Fibroblast of skin of abdomen (primary cell): Measurements from ENCODE around the gene ATAD3B.
A peak's percentile ranks its signal among the peaks of the same experiment; 100 is the strongest.
"Not testable (repeated sequence)": the region's sequence is repeated elsewhere in the genome, so short reads cannot be mapped to it uniquely, and the experiment has no call there.

ENCODE experiments used
- DNase-seq: peaks from one replicate; pipeline ENCODE4 v3.0.0-alpha.2; 2013

Gene ATAD3B

DNA sequence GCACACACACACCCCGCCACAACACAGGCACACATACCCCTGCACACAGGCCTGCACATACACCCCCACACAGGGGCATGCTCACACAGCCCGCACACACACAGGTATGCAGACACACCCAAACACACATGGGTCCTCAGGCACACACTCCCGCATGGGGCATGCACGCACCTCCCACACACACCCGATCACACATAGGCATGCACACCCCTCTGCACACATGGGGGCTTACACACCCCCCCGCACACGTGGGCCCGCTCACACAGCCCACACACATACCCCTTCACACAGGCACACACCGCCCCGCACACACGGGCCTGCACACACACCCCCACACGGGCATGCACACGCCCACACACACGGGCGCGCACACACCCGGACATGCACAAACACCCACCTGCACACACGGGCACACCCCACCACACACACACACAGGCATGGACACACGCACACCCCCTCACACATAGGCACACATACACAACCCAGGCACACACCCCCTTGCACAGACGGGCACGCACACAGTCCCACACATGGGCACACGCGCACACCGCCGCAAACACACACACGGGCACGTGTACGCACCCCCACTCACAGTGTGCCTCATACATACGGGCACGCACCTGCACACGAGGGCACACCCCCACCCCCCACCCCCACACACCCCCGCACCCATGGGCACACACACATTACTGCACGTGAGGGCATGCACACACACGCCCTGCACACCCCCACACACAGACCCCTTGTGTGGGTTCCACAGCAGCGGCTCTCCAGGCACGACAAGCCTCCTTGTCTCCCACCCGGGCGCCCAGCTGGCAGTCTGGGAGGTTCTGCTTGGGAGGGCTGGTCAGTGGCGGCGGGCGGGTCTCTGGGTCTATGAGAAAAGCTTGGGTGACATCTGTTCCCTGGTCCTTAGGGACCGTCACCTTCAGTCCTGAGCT, 8.3 kb downstream of the ATAD3B start:
- DNase-seq = no peak

DNA sequence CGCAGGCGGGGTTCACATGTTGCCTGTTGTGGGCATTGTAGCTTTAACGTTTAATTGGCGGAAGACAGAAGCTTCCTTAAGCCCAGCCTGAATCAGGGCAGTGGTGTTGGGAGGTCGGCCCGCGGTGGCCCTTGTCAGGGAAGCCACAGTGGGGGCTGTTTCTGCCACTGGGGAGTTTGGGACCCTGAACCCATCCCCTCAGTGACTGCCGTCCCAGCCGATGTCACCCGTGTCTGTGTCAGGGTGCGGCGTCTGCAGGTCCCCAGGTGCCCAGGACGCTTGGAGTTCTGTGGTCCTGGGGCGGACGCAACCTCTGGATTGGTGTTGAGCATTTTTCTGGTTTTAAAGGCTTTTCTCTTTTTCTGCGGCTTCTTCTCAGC, 8.9 kb downstream of the ATAD3B start:
- DNase-seq = not testable (repeated sequence)

DNA sequence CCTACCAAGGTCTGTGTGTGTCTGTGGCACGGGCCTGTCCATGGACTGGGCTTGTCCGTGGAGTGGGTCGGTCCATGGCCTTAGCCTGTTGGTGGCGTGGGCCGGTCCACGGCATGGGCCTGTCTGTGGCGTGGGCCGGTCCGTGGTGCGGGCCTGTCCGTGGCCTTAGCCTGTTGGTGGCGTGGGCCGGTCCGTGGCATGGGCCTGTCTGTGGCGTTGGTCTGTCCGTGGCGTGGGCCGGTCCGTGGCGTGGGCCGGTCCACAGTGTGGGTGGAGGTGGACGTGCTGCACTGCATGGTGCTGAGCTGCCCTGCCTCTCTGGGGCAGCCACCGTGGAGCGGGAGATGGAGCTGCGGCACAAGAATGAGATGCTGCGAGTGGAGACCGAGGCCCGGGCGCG, 10.2 kb downstream of the ATAD3B start:
- DNase-seq = not testable (repeated sequence)

DNA sequence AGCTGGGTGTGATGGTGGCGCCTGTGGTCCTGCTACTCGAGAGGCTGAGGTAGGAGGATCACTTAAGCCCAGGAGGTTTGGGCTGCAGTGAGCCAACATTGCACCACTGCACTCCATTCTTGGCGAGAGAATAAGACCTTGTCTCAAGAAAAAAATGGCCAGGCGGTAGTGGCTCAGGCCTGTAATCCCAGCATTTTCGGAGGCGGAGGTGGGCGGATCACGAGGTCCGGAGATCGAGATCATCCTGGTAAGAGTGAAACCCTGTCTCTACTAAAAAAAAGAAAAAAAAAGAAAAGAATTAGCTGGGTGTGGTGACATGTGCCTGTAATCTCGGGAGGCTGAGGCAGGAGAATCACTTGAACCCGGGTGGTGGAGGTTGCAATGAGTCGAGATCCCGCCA, 11.3 kb downstream of the ATAD3B start:
- no peak for DNase-seq

DNA sequence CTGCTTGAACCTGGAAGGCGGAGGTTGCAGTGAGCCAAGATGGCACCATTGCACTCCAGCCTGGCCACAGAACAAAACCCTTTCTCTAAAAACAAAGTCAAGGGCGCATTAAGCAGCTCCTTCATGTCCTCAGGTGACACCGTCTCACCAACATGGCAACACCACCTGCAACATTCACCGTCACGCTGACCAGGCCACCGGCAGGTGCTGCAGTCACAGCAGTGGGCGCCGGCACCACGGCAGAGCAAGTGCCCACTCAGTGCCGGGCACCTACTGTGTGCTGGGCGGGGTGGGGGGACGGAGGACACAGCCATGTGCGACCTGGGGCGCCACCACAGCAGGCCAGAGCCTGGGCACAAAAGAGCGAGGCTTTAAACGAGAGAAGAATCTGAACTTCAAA, 12.1 kb downstream of the ATAD3B start:
- no peak for DNase-seq

DNA sequence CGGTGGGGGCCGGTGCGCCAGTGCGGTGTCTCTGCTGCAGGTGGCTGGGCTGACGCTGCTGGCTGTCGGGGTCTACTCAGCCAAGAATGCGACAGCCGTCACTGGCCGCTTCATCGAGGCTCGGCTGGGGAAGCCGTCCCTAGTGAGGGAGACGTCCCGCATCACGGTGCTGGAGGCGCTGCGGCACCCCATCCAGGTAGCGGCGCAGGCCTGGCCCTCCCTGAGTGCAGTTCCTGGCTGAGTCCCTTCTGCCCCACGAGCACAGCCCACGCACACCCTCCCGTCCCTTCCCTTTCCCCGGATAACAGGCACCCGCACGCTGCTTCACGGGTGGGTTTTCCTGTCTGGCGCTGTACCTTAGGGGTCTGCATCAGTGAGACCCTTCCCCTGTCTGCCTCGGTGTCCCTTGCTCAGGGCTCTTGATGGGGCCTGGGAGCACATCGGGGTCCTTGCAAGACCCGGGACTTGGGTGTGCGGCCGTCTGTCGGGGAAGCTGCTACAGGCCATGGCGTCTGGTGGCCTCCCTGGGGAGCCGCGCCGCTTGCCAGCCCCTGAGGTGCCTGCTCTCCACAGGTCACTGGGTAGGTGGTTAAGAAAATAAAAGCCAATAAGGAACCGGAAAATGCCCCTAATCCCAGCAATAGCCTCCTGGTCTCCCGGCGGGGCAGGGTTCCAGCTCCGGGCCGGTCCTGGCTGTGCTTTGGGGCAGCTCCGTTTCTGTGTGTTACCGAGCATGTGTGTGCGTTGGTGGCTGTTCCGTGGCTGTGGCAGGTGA, 13.6 kb downstream of the ATAD3B start:
- not testable (repeated sequence) for DNase-seq

DNA sequence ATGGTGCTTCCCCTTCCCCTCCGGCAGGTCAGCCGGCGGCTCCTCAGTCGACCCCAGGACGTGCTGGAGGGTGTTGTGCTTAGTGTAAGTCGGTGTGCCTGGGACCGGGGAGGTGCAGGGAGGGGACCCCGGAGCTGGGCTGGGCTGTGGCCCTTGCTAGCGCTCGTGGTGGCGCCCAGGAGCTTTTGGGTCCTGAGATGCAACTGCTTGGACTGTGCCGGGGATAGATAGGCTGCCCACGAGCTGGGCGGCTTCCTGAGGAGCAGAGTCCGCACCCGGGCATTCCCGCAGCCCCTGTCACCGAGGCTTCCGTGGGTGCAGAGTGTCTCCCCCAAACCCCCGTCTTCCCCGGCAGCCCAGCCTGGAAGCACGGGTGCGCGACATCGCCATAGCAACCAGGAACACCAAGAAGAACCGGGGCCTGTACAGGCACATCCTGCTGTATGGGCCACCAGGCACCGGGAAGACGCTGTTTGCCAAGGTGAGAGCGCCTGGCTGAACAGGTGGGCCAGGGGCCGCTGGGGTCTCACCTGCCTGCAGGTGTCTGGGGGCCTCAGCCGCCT, 14.3 kb downstream of the ATAD3B start:
- DNase-seq = not testable (repeated sequence)

DNA sequence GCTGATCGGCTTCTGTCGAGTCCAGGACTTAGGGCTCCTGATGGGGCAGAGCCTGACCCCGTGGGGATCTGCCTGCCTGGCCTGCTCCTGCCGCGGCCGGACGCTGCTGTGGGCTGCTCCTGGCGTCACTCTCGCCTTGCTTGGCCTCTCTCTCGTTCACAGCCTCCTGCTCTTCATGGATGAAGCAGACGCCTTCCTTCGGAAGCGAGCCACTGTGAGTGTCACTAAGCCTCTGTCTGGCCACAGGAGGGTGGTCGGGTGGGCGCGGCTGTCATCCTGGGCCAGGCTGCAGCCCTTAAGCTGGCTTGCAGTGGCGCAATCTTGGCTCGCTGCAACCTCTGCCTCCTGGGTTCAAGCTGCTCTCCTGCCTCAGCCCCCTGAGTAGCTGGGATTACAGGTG, 16.1 kb downstream of the ATAD3B start:
- DNase-seq = no peak

DNA sequence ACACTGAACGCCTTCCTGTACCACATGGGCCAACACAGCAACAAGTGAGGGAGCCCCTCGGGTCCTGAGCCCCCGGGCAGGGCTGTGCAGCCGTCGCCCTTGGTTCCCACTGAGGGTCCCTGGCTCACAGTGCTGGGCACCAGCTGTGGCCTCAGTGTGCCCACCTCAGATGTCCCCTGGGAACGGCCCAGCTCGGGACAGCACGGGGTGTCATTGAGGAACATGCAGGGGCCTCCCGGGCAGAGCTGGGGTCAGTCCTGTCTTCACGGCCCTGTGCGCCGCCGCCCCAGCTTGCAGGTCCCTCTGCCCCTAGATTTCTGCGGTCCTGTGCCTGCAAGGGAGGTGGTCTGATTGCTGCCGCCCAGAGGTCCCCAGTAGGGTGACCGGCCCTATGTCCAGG, 17.7 kb downstream of the ATAD3B start:
- DNase-seq = no peak

DNA sequence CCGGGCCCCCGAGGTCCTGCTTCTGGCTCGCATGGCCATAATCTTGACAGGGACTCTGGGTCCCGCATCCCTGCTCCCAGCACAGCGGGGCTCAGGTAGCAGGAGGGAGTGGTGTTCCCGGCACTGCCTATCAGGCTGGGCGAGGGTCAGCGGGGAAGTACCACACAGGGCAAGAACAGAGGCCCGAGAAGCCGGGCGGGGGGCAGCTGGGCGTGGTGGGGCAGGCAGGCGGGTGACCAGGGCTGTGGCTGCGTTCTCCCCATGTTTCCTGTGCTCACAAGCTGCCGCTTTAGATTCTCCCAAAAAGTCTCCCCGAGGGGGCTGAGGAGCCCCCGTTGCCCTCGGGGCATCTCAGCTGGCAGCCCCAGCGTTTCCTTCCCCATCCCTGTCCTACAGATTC, 18.3 kb downstream of the ATAD3B start:
- no peak for DNase-seq

DNA sequence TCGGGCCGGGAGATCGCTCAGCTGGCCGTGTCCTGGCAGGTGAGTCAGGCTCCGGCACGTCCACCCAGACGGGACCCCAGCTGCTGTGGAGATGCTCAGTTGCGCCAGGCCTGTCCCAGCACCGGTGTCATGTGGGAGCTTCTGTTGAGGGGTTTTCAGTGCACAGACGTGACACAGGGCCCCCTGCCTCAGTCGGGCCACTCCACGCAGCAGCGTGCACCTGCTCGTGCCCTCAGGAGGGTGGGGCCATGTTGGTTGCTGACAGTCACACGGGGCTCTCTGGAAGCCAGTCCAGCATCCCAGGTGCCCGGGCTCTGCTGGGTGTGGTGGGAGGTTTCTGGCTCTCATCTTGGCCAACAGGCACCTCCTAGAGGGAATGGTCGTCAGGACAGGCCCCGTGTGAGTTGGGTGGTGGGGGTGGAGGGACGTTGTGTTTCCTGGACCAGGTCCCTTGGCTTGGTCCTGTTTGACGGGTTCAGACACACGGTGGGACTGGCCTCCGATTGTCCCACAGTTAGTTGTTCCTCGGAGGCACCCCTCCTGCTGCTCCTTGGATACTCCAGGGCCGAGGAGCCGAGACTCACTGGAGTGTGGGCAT, 19.2 kb downstream of the ATAD3B start:
- DNase-seq = no peak

DNA sequence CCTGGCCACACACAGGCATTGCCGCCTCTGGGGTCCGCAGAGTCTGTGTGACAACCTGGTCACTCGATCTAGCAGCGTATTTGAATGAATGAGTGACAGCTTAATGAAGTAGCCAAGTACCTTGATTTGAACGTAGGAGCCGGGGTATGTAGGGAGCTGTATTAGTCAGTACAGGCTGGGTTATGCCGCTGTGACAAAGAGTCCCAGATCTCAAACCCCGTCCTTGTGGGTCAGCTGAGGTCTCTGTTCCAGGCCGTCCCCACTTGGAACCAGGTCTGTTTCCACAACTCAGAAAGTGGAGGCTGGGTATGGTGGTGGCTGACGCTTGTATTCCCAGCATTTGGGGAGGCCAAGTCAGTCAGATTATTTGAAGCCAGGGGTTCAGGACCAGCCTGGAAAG, 20.0 kb downstream of the ATAD3B start:
- DNase-seq = no peak

DNA sequence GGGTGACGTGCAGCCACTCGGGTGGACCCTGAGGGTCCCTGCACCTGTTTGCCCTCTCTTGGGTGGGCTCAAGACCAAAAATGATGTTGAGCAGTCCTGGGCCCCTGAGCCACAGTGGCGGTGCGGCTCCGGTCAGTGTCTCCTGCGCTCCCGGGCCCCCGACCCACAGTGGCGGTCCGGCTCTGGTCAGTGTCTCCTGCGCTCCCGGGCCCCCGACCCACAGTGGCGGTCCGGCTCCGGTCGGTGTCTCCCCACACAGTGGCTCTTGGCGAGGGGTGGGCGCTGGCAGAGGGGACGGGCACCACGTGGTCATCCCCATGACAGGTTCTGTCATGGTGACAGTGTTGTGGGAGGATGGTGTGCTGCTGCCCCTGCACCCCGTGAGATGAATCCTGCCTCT, 22.7 kb downstream of the ATAD3B start:
- DNase-seq = not testable (repeated sequence)

DNA sequence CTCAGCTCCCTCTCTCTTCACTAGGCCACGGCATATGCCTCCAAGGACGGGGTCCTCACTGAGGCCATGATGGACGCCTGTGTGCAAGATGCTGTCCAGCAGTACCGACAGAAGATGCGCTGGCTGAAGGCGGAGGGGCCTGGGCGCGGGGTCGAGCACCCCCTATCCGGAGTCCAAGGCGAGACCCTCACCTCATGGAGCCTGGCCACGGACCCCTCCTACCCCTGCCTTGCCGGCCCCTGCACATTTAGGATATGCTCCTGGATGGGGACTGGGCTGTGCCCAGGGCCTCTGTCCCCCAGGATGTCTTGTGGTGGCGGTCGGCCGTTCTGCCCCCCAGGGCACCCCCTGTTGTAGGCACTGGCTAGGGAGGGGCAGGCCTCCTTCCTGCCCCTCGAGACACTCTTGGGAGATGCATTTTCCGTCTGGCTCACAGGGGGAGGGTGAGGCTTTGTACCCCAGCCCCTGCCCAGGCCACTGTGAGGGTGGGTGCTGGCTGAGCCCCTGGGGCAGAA, 24.0 kb downstream of the ATAD3B start:
- not testable (repeated sequence) for DNase-seq

DNA sequence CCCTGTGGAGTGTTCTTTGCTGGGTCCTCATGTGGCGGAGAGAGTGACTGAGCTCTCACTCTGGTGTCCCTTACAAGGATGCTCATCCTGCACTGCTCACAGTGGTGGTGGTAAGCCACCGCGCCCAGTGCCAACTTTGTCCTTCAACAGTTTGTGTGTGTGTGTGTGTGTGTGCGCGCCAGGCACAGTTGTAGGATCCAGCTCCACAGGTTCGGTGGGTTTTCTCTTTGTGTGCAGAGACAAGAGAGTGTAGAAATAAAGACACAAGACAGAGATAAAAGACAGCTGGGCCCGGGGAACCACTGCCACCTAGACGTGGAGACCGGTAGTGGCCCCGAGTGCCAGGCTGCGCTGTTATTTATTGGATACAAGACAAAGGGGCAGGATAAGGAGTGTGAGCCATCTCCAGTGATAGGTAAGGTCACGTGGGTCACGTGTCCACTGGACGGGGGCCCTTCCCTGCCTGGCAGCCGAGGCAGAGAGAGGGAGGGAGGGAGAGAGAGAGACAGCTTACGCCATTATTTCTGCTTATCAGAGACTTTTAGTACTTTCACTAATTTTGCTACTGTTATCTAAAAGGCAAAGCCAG, 33.3 kb downstream of the ATAD3B start:
- DNase-seq = peak; percentile 52

DNA sequence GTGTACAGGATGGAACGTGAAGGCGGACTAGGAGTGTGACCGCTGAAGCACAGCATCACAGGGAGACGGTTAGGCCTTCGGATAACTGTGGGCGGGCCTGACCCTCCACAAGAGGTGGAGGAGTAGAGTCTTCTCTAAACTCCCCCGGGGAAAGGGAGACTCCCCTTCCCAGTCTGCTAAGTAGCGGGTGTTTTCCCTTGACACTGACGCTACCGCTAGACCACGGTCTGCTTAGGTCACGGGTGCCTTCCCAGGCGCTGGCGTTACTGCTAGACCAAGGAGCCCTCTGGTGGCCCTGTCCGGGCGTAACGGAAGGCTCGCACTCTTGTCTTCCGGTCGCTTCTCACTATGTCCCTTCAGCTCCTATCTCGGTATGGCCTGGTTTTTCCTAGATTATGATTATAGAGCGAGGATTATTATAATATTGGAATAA, 33.8 kb downstream of the ATAD3B start:
- peak; percentile 7 for DNase-seq

DNA sequence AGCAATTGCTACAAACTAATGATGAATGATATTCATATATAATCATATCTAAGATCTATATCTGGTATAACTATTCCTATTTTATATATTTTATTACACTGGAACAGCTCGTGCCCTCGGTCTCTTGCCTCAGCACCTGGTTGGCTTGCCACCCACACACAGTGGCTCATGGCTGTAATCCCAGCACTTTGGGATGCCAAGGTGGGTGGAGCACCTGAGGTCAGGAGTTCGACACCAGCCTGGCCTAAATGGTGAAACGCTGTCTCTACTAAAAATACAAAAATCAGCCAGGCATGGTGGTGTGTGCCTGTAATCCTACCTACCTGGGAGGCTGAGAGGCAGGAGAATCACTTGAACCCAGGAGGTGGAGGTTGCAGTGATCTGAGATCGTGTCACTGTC, 34.2 kb downstream of the ATAD3B start:
- DNase-seq = not testable (repeated sequence)

DNA sequence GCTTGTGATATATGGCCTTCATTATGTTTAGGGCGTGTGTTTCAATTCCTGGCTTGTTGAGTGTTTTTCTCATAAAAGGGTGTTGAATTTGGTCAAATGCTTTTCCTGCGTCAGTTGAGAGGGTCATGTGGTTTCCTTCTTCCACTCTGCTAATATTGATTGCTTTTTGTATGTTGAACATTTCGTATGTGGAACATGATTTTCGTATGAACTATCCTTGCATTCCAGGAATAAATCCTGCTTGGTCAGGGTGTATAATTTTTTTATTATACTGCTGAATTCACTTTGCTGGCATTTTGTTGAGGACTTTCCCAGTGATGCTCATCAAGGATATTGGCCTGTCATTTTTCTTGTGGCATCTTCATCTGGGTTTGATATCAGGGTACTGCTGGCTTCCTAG, 35.7 kb downstream of the ATAD3B start:
- no peak for DNase-seq

DNA sequence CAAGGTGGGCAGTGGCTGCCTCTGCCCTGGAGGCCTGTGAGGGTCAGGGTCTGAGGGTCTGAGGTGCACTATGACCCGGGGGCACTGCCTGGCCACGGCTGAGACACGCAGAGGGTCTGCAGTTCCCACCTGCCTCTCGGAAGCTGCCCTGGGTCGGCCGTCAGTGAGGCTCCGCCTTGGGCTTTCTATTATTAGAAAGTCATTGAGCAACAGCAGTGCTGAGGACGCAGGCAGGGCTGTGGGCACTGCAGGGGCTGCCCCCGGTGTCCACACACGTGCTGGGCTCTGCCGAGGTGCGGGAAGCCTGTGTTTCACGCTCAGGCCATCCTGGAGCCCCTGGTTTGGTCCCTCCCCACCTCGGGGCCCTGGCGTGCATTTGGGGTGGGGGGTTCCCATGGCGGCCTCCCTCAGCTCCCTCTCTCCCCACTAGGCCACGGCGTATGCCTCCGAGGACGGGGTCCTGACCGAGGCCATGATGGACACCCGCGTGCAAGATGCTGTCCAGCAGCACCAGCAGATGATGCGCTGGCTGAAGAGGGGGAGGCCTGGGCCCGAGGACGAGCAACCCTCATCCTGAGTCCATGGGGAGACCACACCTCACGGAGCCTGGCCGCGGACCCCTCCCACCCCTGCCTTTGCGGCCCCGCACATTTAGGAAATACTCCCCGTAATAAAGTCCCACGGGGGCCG, 37.4 kb downstream of the ATAD3B start:
- not testable (repeated sequence) for DNase-seq

DNA sequence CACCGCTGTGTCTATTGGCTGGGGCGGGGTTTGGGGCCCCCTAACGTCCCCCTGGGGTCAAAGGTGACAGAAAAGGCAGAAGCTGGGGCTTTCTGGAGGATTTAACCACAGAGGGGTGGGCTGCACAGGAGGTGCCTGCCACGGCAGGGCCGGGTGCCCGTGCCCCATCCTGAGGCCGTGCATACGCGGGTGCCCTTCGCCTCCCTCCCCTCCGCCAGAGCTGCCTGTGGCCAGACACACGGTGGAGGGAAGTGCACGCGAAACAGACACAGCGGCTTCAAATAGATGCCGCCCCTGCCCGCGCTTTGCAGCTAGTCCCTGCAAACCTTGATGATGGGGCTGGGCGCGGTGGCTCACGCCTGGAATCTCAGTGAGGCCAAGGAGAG, 37.9 kb downstream of the ATAD3B start:
- not testable (repeated sequence) for DNase-seq

DNA sequence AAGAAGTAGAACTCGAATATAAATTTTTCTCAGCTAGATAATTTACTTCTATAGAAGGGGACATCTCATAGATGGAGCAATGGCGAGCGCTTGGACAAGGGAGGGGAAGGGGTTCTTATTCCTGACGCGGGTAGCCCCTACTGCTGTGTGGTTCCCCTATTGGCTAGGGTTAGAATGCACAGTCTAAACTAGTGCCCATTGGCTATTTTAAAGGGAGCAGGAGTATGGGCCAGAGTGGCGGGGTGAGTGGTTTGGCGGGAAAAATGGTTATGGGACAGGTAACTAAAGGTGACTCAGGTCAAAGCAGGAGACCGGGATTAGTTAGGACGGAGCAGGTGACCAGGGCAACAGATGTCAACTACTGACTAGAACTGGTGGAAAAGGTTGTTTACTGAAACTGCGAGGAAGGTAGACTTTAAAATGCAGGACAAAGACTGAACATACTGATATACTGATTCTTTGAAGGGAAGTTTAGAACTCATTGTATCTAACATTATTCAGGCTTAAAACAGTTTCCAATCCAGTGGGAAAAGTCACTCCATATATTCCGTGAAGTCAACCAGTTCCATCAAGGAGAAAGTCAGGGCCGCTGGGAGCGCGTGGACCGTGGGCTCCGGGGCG, 39.5 kb downstream of the ATAD3B start:
- DNase-seq = peak; percentile 8
